MCF 10A (cell line): ENCODE data around the gene LGI4. TPM values are rescaled to one million over a fixed set of nuclear protein-coding genes. Genes with fewer than 3 reads are reported as not detected.
A peak's percentile ranks its signal among the peaks of the same experiment; 100 is the strongest.

Source experiments
- BruUV-seq: library from RNA; stranded (reverse); fragments of 400-500 nt; replicated peaks from 2 replicates; lab custom pipeline; 2021; lab: Mats Ljungman, UMichigan
- CTCF ChIA-PET: fragments of 300-600 bp; sonication (Branson Sonifier 250); formaldehyde crosslinking; extraction: SDS; loops from one replicate; lab custom pipeline; 2021; ENCODE audit warnings: antibody characterized with exemption, inconsistent platforms; lab: Yijun Ruan, JAX
- POLR2A ChIA-PET: fragments of 300-600, 350-650 bp; sonication (Branson Sonifier 250); formaldehyde crosslinking; extraction: SDS; loops from one replicate; lab custom pipeline; 2020; ENCODE audit warnings: antibody characterized with exemption, inconsistent platforms; lab: Yijun Ruan, JAX
- DNase-seq: peaks from one replicate; pipeline ENCODE4 v3.0.0-alpha.2; 2018; ENCODE audit not compliant: unreplicated experiment
- H3K27ac Mint-ChIP-seq: one replicate; pipeline ENCODE4 v1.8.0; 2022; ENCODE audit warnings: mild to moderate bottlenecking, low read depth, mixed read lengths; ENCODE audit not compliant: unreplicated experiment
- H3K27me3 Mint-ChIP-seq: one replicate; pipeline ENCODE4 v1.8.0; 2022; ENCODE audit warnings: mixed read lengths; ENCODE audit not compliant: insufficient read depth, unreplicated experiment
- H3K36me3 Mint-ChIP-seq: one replicate; pipeline ENCODE4 v1.8.0; 2022; ENCODE audit warnings: mild to moderate bottlenecking, moderate library complexity, mixed read lengths; ENCODE audit not compliant: insufficient read depth, unreplicated experiment
- H3K4me1 Mint-ChIP-seq: one replicate; pipeline ENCODE4 v1.8.0; 2022; ENCODE audit warnings: mixed read lengths; ENCODE audit not compliant: insufficient read depth, unreplicated experiment
- H3K4me3 Mint-ChIP-seq: one replicate; pipeline ENCODE4 v1.8.0; 2022; ENCODE audit warnings: mild to moderate bottlenecking, moderate library complexity, mixed read lengths; ENCODE audit not compliant: unreplicated experiment
- H3K9me3 Mint-ChIP-seq: one replicate; pipeline ENCODE4 v1.8.0; 2022; ENCODE audit warnings: mixed read lengths; ENCODE audit not compliant: unreplicated experiment
- intact Hi-C: fragments of 100-400 bp; cut with micrococcal nuclease; formaldehyde crosslinking; loops from 2 replicates; pipeline ENCODE4 v1.14.1; 2022
- total RNA-seq: library from RNA; stranded (reverse); gene quantifications from 2 replicates; pipeline ENCODE4 v1.2.3, GENCODE V29; 2022
- TF ChIP-seq, protein P1 (sequence below): fragments of 200-600 bp; IDR thresholded peaks from one replicate; pipeline ENCODE4 v1.8.0; 2022; ENCODE audit warnings: antibody characterized with exemption, mild to moderate bottlenecking; ENCODE audit not compliant: unreplicated experiment

The LGI4 gene
- total RNA-seq, 1 experiment from 2014 or later, result not detected

DNA sequence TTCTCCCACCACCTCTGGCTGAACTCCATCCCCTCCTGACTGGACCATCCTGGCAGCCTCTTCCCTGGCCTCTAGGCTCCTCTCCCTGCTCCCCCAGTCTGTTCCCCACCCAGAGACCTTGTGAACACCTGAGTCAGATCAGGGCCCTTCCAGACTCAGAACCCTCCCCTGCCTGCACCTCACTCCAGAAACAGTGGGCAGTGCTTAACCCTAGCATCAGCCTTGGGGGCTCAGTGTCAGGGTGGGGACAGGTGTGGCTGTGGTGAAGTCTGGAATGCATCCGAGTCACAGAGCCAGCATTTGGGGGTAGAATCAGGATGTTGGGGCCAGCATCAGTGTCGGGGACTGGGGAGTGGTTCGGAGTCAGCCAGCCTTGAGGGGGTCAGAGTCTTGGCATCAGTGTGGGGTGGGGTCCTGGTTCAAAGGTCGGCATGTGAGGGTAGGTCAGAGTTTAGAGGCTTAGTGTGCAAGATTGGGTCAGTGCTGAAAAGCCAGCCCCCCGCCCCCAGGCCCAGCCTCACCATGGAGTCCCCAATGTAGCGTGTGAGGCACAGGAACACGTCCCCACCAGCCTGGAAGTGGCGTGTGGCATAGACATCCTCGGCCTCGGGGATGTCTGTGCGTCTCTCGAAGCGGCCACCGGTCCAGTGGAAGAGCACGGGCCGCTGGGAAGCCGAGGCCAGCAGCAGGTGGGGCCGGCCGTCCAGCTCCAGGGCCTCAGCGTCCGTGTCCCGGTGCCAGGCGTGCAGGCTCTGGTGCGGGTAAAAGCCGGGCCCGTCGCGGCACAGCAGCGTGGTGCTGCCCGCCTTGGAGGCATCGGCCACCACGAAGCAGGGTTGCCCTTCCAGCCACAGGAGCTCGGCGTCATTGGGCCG lies 8.9 kb downstream of the LGI4 start:
- intact Hi-C loops, result no loop called here
- H3K4me3 Mint-ChIP-seq, result no peak overlapping the region

DNA sequence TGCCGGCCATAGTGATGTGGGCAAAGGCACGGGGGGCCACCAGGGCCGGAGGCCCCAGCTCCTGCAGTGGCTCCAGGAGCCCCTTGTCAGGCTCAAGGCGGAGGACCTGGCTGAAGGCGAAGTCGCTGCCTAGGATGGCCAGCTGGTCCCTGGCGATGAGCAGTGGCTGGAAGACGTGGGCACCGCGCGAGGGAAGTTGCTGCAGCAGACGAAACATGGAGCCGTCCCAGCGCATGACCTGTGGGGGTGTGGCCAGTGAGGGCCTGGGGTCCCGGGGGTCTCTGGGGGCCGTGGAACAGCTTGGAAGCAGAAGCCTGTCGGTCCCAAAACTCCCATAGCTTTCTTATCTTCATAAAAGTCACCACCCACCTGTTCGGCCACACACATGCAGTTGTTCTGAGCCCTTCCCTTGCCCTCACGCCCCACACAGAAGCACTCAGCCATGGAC lies 9.6 kb downstream of the LGI4 start:
- no TSS peak for BruUV-seq
- Mint-ChIP-seq H3K36me3 (peaks cover 5% of the 10 kb centered on the region), H3K27ac (no peak overlapping the region), H3K9me3 (no peaks in the 10 kb centered on the region), H3K27me3 (no peaks in the 10 kb centered on the region), H3K4me3 (no peak overlapping the region), H3K4me1 (peaks cover 49% of the 10 kb centered on the region)
- TF ChIP-seq, protein P1, sequence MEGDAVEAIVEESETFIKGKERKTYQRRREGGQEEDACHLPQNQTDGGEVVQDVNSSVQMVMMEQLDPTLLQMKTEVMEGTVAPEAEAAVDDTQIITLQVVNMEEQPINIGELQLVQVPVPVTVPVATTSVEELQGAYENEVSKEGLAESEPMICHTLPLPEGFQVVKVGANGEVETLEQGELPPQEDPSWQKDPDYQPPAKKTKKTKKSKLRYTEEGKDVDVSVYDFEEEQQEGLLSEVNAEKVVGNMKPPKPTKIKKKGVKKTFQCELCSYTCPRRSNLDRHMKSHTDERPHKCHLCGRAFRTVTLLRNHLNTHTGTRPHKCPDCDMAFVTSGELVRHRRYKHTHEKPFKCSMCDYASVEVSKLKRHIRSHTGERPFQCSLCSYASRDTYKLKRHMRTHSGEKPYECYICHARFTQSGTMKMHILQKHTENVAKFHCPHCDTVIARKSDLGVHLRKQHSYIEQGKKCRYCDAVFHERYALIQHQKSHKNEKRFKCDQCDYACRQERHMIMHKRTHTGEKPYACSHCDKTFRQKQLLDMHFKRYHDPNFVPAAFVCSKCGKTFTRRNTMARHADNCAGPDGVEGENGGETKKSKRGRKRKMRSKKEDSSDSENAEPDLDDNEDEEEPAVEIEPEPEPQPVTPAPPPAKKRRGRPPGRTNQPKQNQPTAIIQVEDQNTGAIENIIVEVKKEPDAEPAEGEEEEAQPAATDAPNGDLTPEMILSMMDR, result no peak
- POLR2A ChIA-PET, result interaction anchor here (0.6 to 6.0 kb wide), 12 partner anchors 9 to 713 kb away, joined by 3 to 70 read pairs (median 6); partner anchors contain the start of genes FXYD3 and LGI4
- intact Hi-C loops, result no loop called here
- DNase-seq, result no peak
- CTCF ChIA-PET, result interaction anchor here (1.8 to 2.6 kb wide), 2 partner anchors 10 to 12 kb away, joined by 5 to 17 read pairs; partner anchors contain the start of gene FXYD3

More for the DNA sequence above, 8.9 kb downstream of the LGI4 start:
- H3K27me3 Mint-ChIP-seq, result no peaks in the 10 kb centered on the region
- H3K9me3 Mint-ChIP-seq, result no peaks in the 10 kb centered on the region
- CTCF ChIA-PET, result interaction anchor here (1.2 to 3.1 kb wide), 6 partner anchors 10 to 59 kb away, joined by 3 to 23 read pairs (median 13); partner anchors contain the start of gene FXYD3
- TF ChIP-seq, protein P1, result no peak
- POLR2A ChIA-PET, result interaction anchor here (1.0 to 6.0 kb wide), 4 partner anchors 10 to 56 kb away, joined by 3 to 70 read pairs (median 12); partner anchors contain the start of gene FXYD3
- no peak overlapping the region for H3K27ac Mint-ChIP-seq
- no peak for DNase-seq
- no TSS peak for BruUV-seq
- H3K4me1 Mint-ChIP-seq, result peaks cover 42% of the 10 kb centered on the region
- H3K36me3 Mint-ChIP-seq, result peaks cover 4% of the 10 kb centered on the region

DNA sequence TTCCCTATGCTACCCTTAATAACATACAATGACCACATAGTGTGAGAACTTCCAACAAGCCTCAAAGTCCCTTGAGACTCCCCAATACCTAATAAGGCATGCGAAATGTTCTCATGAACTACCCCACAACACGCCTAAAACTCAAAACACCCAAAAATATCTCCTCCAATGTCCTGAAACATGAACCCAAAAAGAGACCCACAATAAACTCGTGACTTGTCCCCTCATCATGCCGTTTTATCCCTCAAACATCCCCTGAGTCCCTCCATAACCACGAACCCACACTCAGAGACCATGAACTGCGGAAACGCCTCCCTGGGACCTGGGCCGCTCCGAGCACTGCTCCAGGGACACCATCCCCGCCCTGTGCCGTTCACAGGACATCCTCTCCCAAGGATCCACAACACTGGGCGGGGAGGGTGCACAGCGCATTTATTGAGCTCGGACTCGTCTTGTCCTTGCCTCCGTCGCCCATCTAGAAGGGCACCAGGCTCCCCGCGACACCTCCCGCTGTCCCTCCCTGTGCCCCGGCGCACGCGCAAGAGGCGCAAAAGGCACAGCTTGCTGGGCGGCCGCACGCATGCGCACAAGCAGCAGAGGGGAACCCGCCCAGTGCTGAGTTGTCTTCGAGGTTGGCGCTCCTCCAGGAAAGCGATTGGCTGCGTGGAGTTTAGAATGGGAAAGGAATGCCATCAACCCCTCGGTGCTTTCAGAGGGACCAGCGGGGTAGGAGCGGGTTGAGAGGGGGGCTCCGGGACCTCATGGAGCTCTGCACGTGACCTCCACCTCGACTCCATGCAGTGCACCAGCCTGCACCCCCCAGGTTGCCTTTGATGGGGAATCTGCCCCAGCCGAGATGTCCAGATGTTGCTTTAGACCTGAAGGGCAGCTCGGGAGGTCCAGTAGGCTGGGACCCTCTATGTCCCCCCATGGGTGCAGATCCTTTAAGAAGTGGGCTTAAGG lies 10.5 kb downstream of the LGI4 start:
- peak overlapping the region; percentile 73 for H3K27ac Mint-ChIP-seq
- no TSS peak for BruUV-seq
- H3K4me1 Mint-ChIP-seq, result peaks cover 50% of the 10 kb centered on the region

More for the DNA sequence above, 10.5 kb downstream of the LGI4 start:
- Mint-ChIP-seq H3K36me3 (peaks cover 11% of the 10 kb centered on the region), H3K4me3 (peak overlapping the region; percentile 89), H3K27me3 (no peaks in the 10 kb centered on the region), H3K9me3 (no peaks in the 10 kb centered on the region)
- intact Hi-C loops, result no loop called here
- CTCF ChIA-PET, result interaction anchor here (0.6 to 2.6 kb wide), 9 partner anchors 9 to 318 kb away, joined by 3 to 17 read pairs (median 4); partner anchors contain the start of genes FXYD3 and LGI4
- peak; percentile 97 for DNase-seq
- POLR2A ChIA-PET, result interaction anchor here (0.6 to 6.0 kb wide), 22 partner anchors 8 to 712 kb away, joined by 3 to 70 read pairs (median 4); partner anchors contain the start of genes FXYD3 and LGI4
- TF ChIP-seq, protein P1, result no peak
